H1 (cell line): Measurements from ENCODE around the gene KCNH4. TPM values are rescaled to one million over a fixed set of nuclear protein-coding genes. Genes with fewer than 3 reads are reported as not detected.

ENCODE experiments used
- CTCF ChIA-PET: fragments of 300-600 bp; sonication (Branson Sonifier 250); formaldehyde crosslinking; loops from one replicate; lab custom pipeline; 2021; ENCODE audit not compliant: partially characterized antibody; lab: Charles Lee
- POLR2A ChIA-PET: fragments of 300-600 bp; sonication (Branson Sonifier 250); formaldehyde crosslinking; loops from one replicate; lab custom pipeline; 2021; ENCODE audit warnings: inconsistent platforms; ENCODE audit not compliant: partially characterized antibody; lab: Charles Lee
- DNase-seq, 2 experiments: peaks; one replicate each; pipeline versions ENCODE4 v3.0.0 to v3.0.0-alpha.2; 2010 to 2022; ENCODE audit warnings: low spot score in 2 of 2, low read depth in 1 of 2, mixed read lengths in 1 of 2
- FAIRE-seq: peaks from 2 replicates; lab custom pipeline; 2011; peaks lifted over from hg19 to GRCh38; lab: Jason Lieb, UNC
- H2AFZ ChIP-seq: 2 replicates; pipeline ENCODE4 v1.8.1; 2012; ENCODE audit warnings: low read length, inconsistent platforms
- H2AK5ac ChIP-seq: 2 replicates; pipeline ENCODE4 v1.6.1; 2013; ENCODE audit warnings: low read depth, low read length
- H2BK120ac ChIP-seq: replicated peaks from 2 replicates; pipeline ENCODE3; 2013; ENCODE audit warnings: low read depth, low read length, inconsistent platforms
- H2BK12ac ChIP-seq: 2 replicates; pipeline ENCODE4 v1.6.1; 2013; ENCODE audit warnings: low read depth, low read length
- H2BK15ac ChIP-seq: 2 replicates; pipeline ENCODE4 v1.6.1; 2013; ENCODE audit warnings: low read length
- H2BK20ac ChIP-seq: 2 replicates; pipeline ENCODE4 v1.6.1; 2013; ENCODE audit warnings: low read length
- H2BK5ac ChIP-seq: 2 replicates; pipeline ENCODE4 v1.6.1; 2013; ENCODE audit warnings: low read depth, low read length
- H3K14ac ChIP-seq: 2 replicates; pipeline ENCODE4 v1.6.1; 2013; ENCODE audit warnings: inconsistent platforms; ENCODE audit not compliant: insufficient read length
- H3K18ac ChIP-seq: 2 replicates; pipeline ENCODE4 v1.6.1; 2013; ENCODE audit warnings: low read length; ENCODE audit errors: extremely low read depth
- H3K23ac ChIP-seq: 2 replicates; pipeline ENCODE4 v1.6.1; 2013; ENCODE audit warnings: inconsistent platforms; ENCODE audit not compliant: insufficient read length
- H3K23me2 ChIP-seq: 2 replicates; pipeline ENCODE4 v1.6.1; 2013; ENCODE audit warnings: low read depth, low read length
- H3K27ac ChIP-seq: 2 replicates; pipeline ENCODE4 v1.6.1; 2011; ENCODE audit warnings: low read depth, low read length, inconsistent platforms
- H3K27me3 ChIP-seq, 4 experiments: replicated peaks in 1 of 4; 1 replicate in 1 of 4; 2 replicates in 3 of 4; pipeline versions ENCODE4 v1.6.1 to v1.8.1; 2011 to 2013; ENCODE audit warnings: low read length in 3 of 4, mild to moderate bottlenecking in 3 of 4, inconsistent platforms in 2 of 4, mixed read lengths in 2 of 4, moderate library complexity in 1 of 4; ENCODE audit not compliant: control insufficient read depth in 3 of 4, insufficient read depth in 3 of 4; ENCODE audit errors: extremely low read depth in 1 of 4
- H3K36me3 ChIP-seq, 4 experiments: 2 replicates each; pipeline versions ENCODE4 v1.6.1 to v1.8.1; 2011 to 2013; ENCODE audit warnings: mild to moderate bottlenecking in 4 of 4, low read length in 3 of 4, moderate library complexity in 2 of 4, control low read depth in 1 of 4, inconsistent platforms in 1 of 4; ENCODE audit not compliant: insufficient read depth in 4 of 4, control insufficient read depth in 2 of 4
- H3K4ac ChIP-seq: replicated peaks from 2 replicates; pipeline ENCODE3; 2013; ENCODE audit warnings: low read length, low read depth, mixed read lengths, inconsistent platforms; ENCODE audit not compliant: insufficient read length
- H3K4me1 ChIP-seq, 4 experiments: replicated peaks in 1 of 4; 1 replicate in 1 of 4; 2 replicates in 3 of 4; pipeline versions ENCODE4 v1.6.1 to v1.8.1; 2011 to 2013; ENCODE audit warnings: low read length in 3 of 4, inconsistent platforms in 2 of 4, mixed read lengths in 1 of 4; ENCODE audit not compliant: insufficient read depth in 4 of 4, control insufficient read depth in 3 of 4
- H3K4me2 ChIP-seq, 2 experiments: 2 replicates each; pipeline versions ENCODE4 v1.6.1 to v1.8.1; 2011 to 2013; ENCODE audit warnings: low read depth in 2 of 2, low read length in 2 of 2, control low read depth in 1 of 2, inconsistent platforms in 1 of 2, mild to moderate bottlenecking in 1 of 2; ENCODE audit not compliant: insufficient read depth in 1 of 2
- H3K4me3 ChIP-seq, 4 experiments: fragments of 200-600, 300-600 bp in 1 of 4; sonication (generic), shearing (Covaris generic), sonication (Bioruptor Twin) in 1 of 4; 2 replicates each; pipeline versions ENCODE4 v1.5.1 to v1.8.1; 2011 to 2016; ENCODE audit warnings: low read length in 4 of 4, low read depth in 3 of 4, control low read depth in 2 of 4, inconsistent platforms in 2 of 4, mild to moderate bottlenecking in 2 of 4, mixed read lengths in 1 of 4, moderate library complexity in 1 of 4; ENCODE audit not compliant: insufficient read depth in 2 of 4; ENCODE audit errors: extremely low read depth in 1 of 4
- H3K56ac ChIP-seq: replicated peaks from 2 replicates; pipeline ENCODE3; 2013; ENCODE audit warnings: low read depth, mild to moderate bottlenecking, mixed read lengths, low read length, inconsistent platforms; ENCODE audit not compliant: insufficient read length
- H3K79me1 ChIP-seq: 2 replicates; pipeline ENCODE4 v1.6.1; 2013; ENCODE audit warnings: low read depth, low read length, control low read depth
- H3K79me2 ChIP-seq, 2 experiments: 2 replicates each; pipeline versions ENCODE4 v1.6.1 to v1.8.1; 2012 to 2013; ENCODE audit warnings: low read length in 2 of 2, mild to moderate bottlenecking in 2 of 2, inconsistent platforms in 1 of 2; ENCODE audit not compliant: insufficient read depth in 2 of 2, control insufficient read depth in 1 of 2
- H3K9ac ChIP-seq, 4 experiments: replicated peaks in 1 of 4; 1 replicate in 1 of 4; 2 replicates in 3 of 4; pipeline versions ENCODE4 v1.6.1 to v1.8.1; 2011 to 2013; ENCODE audit warnings: low read depth in 3 of 4, low read length in 3 of 4, control low read depth in 2 of 4, mild to moderate bottlenecking in 2 of 4, moderate library complexity in 2 of 4, inconsistent platforms in 1 of 4; ENCODE audit errors: extremely low read depth in 1 of 4
- H3K9me3 ChIP-seq, 2 experiments: 2 replicates each; pipeline versions ENCODE4 v1.6.1 to v1.8.1; 2012 to 2013; ENCODE audit warnings: mild to moderate bottlenecking in 2 of 2, moderate library complexity in 2 of 2, control low read depth in 1 of 2, inconsistent platforms in 1 of 2, low read depth in 1 of 2, low read length in 1 of 2, mixed read lengths in 1 of 2; ENCODE audit not compliant: insufficient read depth in 2 of 2
- H4K20me1 ChIP-seq, 2 experiments: replicated peaks in 1 of 2; 2 replicates each; pipeline versions ENCODE3 to v1.8.1; 2011 to 2013; ENCODE audit warnings: inconsistent platforms in 2 of 2, low read length in 2 of 2, mild to moderate bottlenecking in 1 of 2; ENCODE audit not compliant: insufficient read depth in 2 of 2, control insufficient read depth in 1 of 2
- H4K5ac ChIP-seq: 2 replicates; pipeline ENCODE4 v1.6.1; 2013; ENCODE audit warnings: low read length, low read depth, mixed read lengths, inconsistent platforms; ENCODE audit not compliant: insufficient read length
- H4K8ac ChIP-seq: 2 replicates; pipeline ENCODE4 v1.8.0; 2013; ENCODE audit warnings: mild to moderate bottlenecking, moderate library complexity, low read length, inconsistent platforms; ENCODE audit not compliant: insufficient read depth; ENCODE audit errors: extremely low read depth
- H4K91ac ChIP-seq: replicated peaks from 2 replicates; pipeline ENCODE3; 2013; ENCODE audit warnings: low read length, mixed read lengths, inconsistent platforms; ENCODE audit not compliant: insufficient read length
- BACH1 ChIP-seq: IDR thresholded peaks from 2 replicates; pipeline ENCODE4 v1.6.1; 2012; ENCODE audit warnings: low read length, improper control_type of control experiment
- CEBPB ChIP-seq: IDR thresholded peaks from 2 replicates; pipeline ENCODE4 v1.6.1; 2012; ENCODE audit warnings: low read depth, low read length
- CHD2 ChIP-seq: IDR thresholded peaks from 2 replicates; pipeline ENCODE4 v1.6.1; 2012; ENCODE audit warnings: low read length, improper control_type of control experiment
- EP300 ChIP-seq, 2 experiments: IDR thresholded peaks; 1 replicate in 1 of 2; 2 replicates in 1 of 2; pipeline ENCODE4 v1.6.1; 2011 to 2012; ENCODE audit warnings: low read depth in 2 of 2, low read length in 2 of 2, mild to moderate bottlenecking in 2 of 2, borderline replicate concordance in 1 of 2, inconsistent platforms in 1 of 2, moderate library complexity in 1 of 2
- JUN ChIP-seq: IDR thresholded peaks from 2 replicates; pipeline ENCODE4 v1.6.1; 2011; ENCODE audit warnings: low read depth, mild to moderate bottlenecking, improper control_type of control experiment, low read length
- KDM1A ChIP-seq: fragments of 200-600, 300-600 bp; sonication (generic); IDR thresholded peaks from 2 replicates; pipeline ENCODE4 v1.7.1; 2016; ENCODE audit warnings: mild to moderate bottlenecking, low read length, borderline replicate concordance
- RNF2 ChIP-seq: fragments of 200-900, 300-1000 bp; sonication (generic); IDR thresholded peaks from 2 replicates; pipeline ENCODE4 v1.7.1; 2016; ENCODE audit warnings: borderline replicate concordance, low read depth, mild to moderate bottlenecking, antibody characterized with exemption, low read length; ENCODE audit not compliant: poor library complexity, severe bottlenecking; ENCODE audit errors: missing control alignments
- SIN3A ChIP-seq, 2 experiments: IDR thresholded peaks in 1 of 2; conservative IDR thresholded peaks in 1 of 2; 2 replicates each; pipeline ENCODE4 v1.6.1; 2011 to 2012; ENCODE audit warnings: low read length in 2 of 2, improper control_type of control experiment in 1 of 2, low read depth in 1 of 2, mild to moderate bottlenecking in 1 of 2
- SIX5 ChIP-seq: IDR thresholded peaks from 2 replicates; pipeline ENCODE4 v1.6.1; 2011; ENCODE audit warnings: mild to moderate bottlenecking, low read depth, low read length
- TAF7 ChIP-seq: optimal IDR thresholded peaks from 2 replicates; pipeline ENCODE3; 2011; ENCODE audit warnings: low read depth, mild to moderate bottlenecking, inconsistent platforms, low read length, moderate library complexity, borderline replicate concordance
- WGBS, 2 experiments: shearing (Covaris generic) in 1 of 2; methylation state at CpG; one replicate each; pipeline versions ENCODE4 v1.1.6 to v1.1.7; 2013 to 2015; ENCODE audit warnings: low lambda C conversion rate in 2 of 2, mixed read lengths in 2 of 2, inconsistent platforms in 1 of 2, low coverage in 1 of 2, missing lambda C conversion rate in 1 of 2; ENCODE audit not compliant: insufficient replicate concordance in 2 of 2, insufficient coverage in 1 of 2, insufficient read length in 1 of 2; ENCODE audit errors: extremely low coverage in 1 of 2, missing lambda C conversion rate in 1 of 2; 5-methylcytosine and 5-hydroxymethylcytosine counted together
- polyA plus RNA-seq, 7 experiments: library from polyadenylated mRNA; depleted of rRNA in 3 of 7; stranded (reverse) in 5 of 7; unstranded in 2 of 7; fragments of >200 nt in 5 of 7; fragments of 200-250 nt in 2 of 7; gene quantifications; 1 replicate in 5 of 7; 2 replicates in 1 of 7; 4 replicates in 1 of 7; pipeline versions ENCODE4 v1.2.1 to v1.2.3, GENCODE V29; 2011 to 2013; ENCODE audit warnings: missing spikeins in 2 of 7, mixed read lengths in 2 of 7
- total RNA-seq: library from RNA; stranded (reverse); fragmentation: NEBNext Ultra II Directional; extraction: Animal tissue kit (Norgen Biotek cat#: 25700); gene quantifications from 2 replicates; pipeline ENCODE4 v1.2.1, GENCODE V29; 2021
- TF ChIP-seq, protein P1 (sequence below): IDR thresholded peaks from 2 replicates; pipeline ENCODE4 v1.6.1; 2011; ENCODE audit warnings: low read length, improper control_type of control experiment

Gene KCNH4
- total and polyA plus RNA-seq, 2 of the 8 experiments (the other 6 are each of a cell fraction or from before 2014, with no cell fraction given), result 0.44 to 0.47 TPM

GRCh38 chr17:42199416-42200011, 18.6 kb upstream of the KCNH4 start:
- H2AFZ ChIP-seq, result no peak overlapping the region
- H2BK5ac ChIP-seq, result 0 out of 2 replicates have a peak overlapping the region, but pooled peaks have one; percentile 35
- H3K79me2 ChIP-seq, result no peaks in the 10 kb centered on the region
- POLR2A ChIA-PET, result interaction anchor here (1.1 to 1.2 kb wide), 2 partner anchors 11 to 112 kb away, joined by 3 read pairs; no protein-coding TSS in a partner anchor
- H3K9me3 ChIP-seq, result no peaks in the 10 kb centered on the region
- no peaks in the 10 kb centered on the region for H3K23me2 ChIP-seq
- CTCF ChIA-PET, result interaction anchor here (1.2 to 7.4 kb wide), 4 partner anchors 13 to 180 kb away, joined by 3 to 34 read pairs (median 8); partner anchors contain the start of gene NKIRAS2
- H3K9ac ChIP-seq, result no peak overlapping the region
- H3K23ac ChIP-seq, result no peak overlapping the region
- no peaks in the 10 kb centered on the region for H3K4me1 ChIP-seq
- no peak overlapping the region for H2AK5ac ChIP-seq
- H3K56ac ChIP-seq, result no peak overlapping the region
- no peaks in the 10 kb centered on the region for H3K79me1 ChIP-seq
- H3K27me3 ChIP-seq, result no peaks in the 10 kb centered on the region
- H4K8ac ChIP-seq, result no peak overlapping the region
- peaks cover 0 to 9% (median 4%) of the 10 kb centered on the region in 4 experiments; a peak in 5 of 8 replicates for H3K36me3 ChIP-seq
- H3K4me2 ChIP-seq, result no peak overlapping the region
- no peak overlapping the region for H3K14ac ChIP-seq
- FAIRE-seq (no peak), DNase-seq (no peak)
- no peak overlapping the region for H4K91ac ChIP-seq
- H2BK20ac ChIP-seq, result no peak overlapping the region
- H2BK12ac ChIP-seq, result no peak overlapping the region
- no peak overlapping the region for H3K4ac ChIP-seq
- WGBS, 2 experiments, result 84% methylated on average over 12 of the region's 12 CpGs; no CpG with 5 or more reads in 1 of the 2 experiments
- H4K5ac ChIP-seq, result no peak overlapping the region
- no peak overlapping the region for H3K4me3 ChIP-seq
- H2BK120ac ChIP-seq, result no peak overlapping the region
- H2BK15ac ChIP-seq, result no peak overlapping the region
- no peaks in the 10 kb centered on the region for H4K20me1 ChIP-seq
- no peak overlapping the region for H3K18ac ChIP-seq
- no peak overlapping the region; the same call in 1 of the 2 replicates for H3K27ac ChIP-seq
- TF ChIP-seq SIX5 (no peak), EP300 (IDR thresholded peaks at IDR 0.05; ENCODE audit: borderline replicate concordance in 1 of 2, low read depth in 2 of 2, low read length in 2 of 2) (no peak), CHD2 (no peak), RNF2 (no peak), BACH1 (no peak), CEBPB (no peak), JUN (no peak), SIN3A (conservative IDR thresholded peaks at IDR 0.05 in 1 of 2, IDR thresholded peaks at IDR 0.05 in 1 of 2; ENCODE audit: low read depth in 1 of 2, low read length in 2 of 2) (no peak), KDM1A (no peak), TAF7 (no peak)
- TF ChIP-seq, protein P1, sequence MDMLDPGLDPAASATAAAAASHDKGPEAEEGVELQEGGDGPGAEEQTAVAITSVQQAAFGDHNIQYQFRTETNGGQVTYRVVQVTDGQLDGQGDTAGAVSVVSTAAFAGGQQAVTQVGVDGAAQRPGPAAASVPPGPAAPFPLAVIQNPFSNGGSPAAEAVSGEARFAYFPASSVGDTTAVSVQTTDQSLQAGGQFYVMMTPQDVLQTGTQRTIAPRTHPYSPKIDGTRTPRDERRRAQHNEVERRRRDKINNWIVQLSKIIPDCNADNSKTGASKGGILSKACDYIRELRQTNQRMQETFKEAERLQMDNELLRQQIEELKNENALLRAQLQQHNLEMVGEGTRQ, result no peak
